ENCODE data around the gene TMEM135. TPM values are rescaled to one million over a fixed set of nuclear protein-coding genes. Genes with fewer than 3 reads are reported as not detected.

Gene TMEM135
- total RNA-seq, 5 donors from 2014 or later (not counting 1 experiment from before 2014, with no cell fraction given): 6.3 to 20.8 (median 12.7) TPM

- Mint-ChIP-seq H3K27me3 (peaks cover 8 to 15% of the 10 kb centered on the region in 2 donors), H3K4me1 (peaks cover 11 to 16% (median 12%) of the 10 kb centered on the region in 3 donors), H3K4me3 (no peak overlapping the region), H3K36me3 (no peaks in the 10 kb centered on the region), H3K27ac (no peak overlapping the region), H3K9me3 (no peaks in the 10 kb centered on the region)
- no peaks in the 10 kb centered on the region for H3K36me3 ChIP-seq (ENCODE audit: control insufficient read depth in 2 of 2, extremely low read depth in 1 of 2, insufficient read depth in 1 of 2, low read length in 1 of 2)
- ChIA-PET POLR2A (no interaction called here), CTCF (interaction anchor here (0.6 to 2.4 kb wide), 8 partner anchors 32 to 1198 kb away, joined by 3 to 14 read pairs (median 4); no protein-coding TSS in a partner anchor)
- H3K9me3 ChIP-seq: no peaks in the 10 kb centered on the region
- no peak overlapping the region for H3K4me3 ChIP-seq (ENCODE audit: control insufficient read depth in 1 of 2, extremely low read depth in 1 of 2, low read length in 1 of 2)
- peaks cover 0 to 10% of the 10 kb centered on the region in 2 experiments for H3K27me3 ChIP-seq (replicated peaks in 1 of 2; ENCODE audit: control insufficient read depth in 2 of 2, extremely low read depth in 1 of 2, insufficient read depth in 2 of 2, low read length in 1 of 2)
- DNase-seq (no peak), ATAC-seq (replicated peaks in 1 of 4) (no peak)
- no CpG with 5 or more reads among the region's 2 CpGs for WGBS (ENCODE audit: insufficient coverage)
- H3K4me1 ChIP-seq (ENCODE audit: control insufficient read depth in 1 of 2, extremely low read depth in 1 of 2, insufficient read depth in 2 of 2, low read length in 2 of 2): peaks cover 0 to 8% of the 10 kb centered on the region in 2 experiments
- no peak overlapping the region for H3K27ac ChIP-seq (ENCODE audit: low read length)
These were observed 316.1 kb downstream of the TMEM135 start for GRCh38 chr11:87353771-87354345.

GRCh38 chr11:87355596-87355995 is 317.9 kb downstream of the TMEM135 start:
- Histone ChIP-seq H3K27me3 (replicated peaks in 1 of 2; ENCODE audit: control insufficient read depth in 2 of 2, extremely low read depth in 1 of 2, insufficient read depth in 2 of 2, low read length in 1 of 2) (peaks cover 0 to 17% of the 10 kb centered on the region in 2 experiments), H3K9me3 (no peaks in the 10 kb centered on the region), H3K4me1 (ENCODE audit: control insufficient read depth in 1 of 2, extremely low read depth in 1 of 2, insufficient read depth in 2 of 2, low read length in 2 of 2) (peaks cover 0 to 8% of the 10 kb centered on the region in 2 experiments), H3K36me3 (ENCODE audit: control insufficient read depth in 2 of 2, extremely low read depth in 1 of 2, insufficient read depth in 1 of 2, low read length in 1 of 2) (no peaks in the 10 kb centered on the region), H3K27ac (ENCODE audit: low read length) (no peak overlapping the region), H3K4me3 (ENCODE audit: control insufficient read depth in 1 of 2, extremely low read depth in 1 of 2, low read length in 1 of 2) (no peak overlapping the region)
- Mint-ChIP-seq H3K9me3 (no peaks in the 10 kb centered on the region), H3K27me3 (peaks cover 8 to 15% of the 10 kb centered on the region in 2 donors), H3K36me3 (no peaks in the 10 kb centered on the region), H3K4me1 (peaks cover 11 to 16% (median 12%) of the 10 kb centered on the region in 3 donors), H3K4me3 (no peak overlapping the region), H3K27ac (no peak overlapping the region)
- ATAC-seq (replicated peaks in 1 of 4) (no peak), DNase-seq (no peak)
- ChIA-PET POLR2A (interaction anchor here in 1 of 2 donors (0.7 kb wide), 1 partner anchor 44 kb away, joined by 4 read pairs; no protein-coding TSS in a partner anchor), CTCF (interaction anchor here in 1 of 2 donors (2.5 kb wide), 1 partner anchor 66 kb away, joined by 7 read pairs; no protein-coding TSS in a partner anchor)
- WGBS (ENCODE audit: insufficient coverage): 78% methylated on average over 1 of the region's 1 CpG

GRCh38 chr11:87356428-87356827 is 318.7 kb downstream of the TMEM135 start:
- Mint-ChIP-seq H3K4me3 (no peak overlapping the region), H3K9me3 (no peaks in the 10 kb centered on the region), H3K36me3 (no peaks in the 10 kb centered on the region), H3K4me1 (peaks cover 11 to 16% (median 12%) of the 10 kb centered on the region in 3 donors), H3K27me3 (peaks cover 8 to 15% of the 10 kb centered on the region in 2 donors), H3K27ac (no peak overlapping the region)
- CTCF ChIA-PET: interaction anchor here in 1 of 2 donors (2.5 kb wide), 1 partner anchor 65 kb away, joined by 7 read pairs; no protein-coding TSS in a partner anchor
- DNase-seq (no peak), ATAC-seq (replicated peaks in 1 of 4) (no peak)
- POLR2A ChIA-PET: no interaction called here
- 20% methylated on average over 1 of the region's 4 CpGs for WGBS (ENCODE audit: insufficient coverage)
- H3K4me3 ChIP-seq (ENCODE audit: control insufficient read depth in 1 of 2, extremely low read depth in 1 of 2, low read length in 1 of 2): no peak overlapping the region
- peaks cover 0 to 8% of the 10 kb centered on the region in 2 experiments for H3K4me1 ChIP-seq (ENCODE audit: control insufficient read depth in 1 of 2, extremely low read depth in 1 of 2, insufficient read depth in 2 of 2, low read length in 2 of 2)
- H3K36me3 ChIP-seq (ENCODE audit: control insufficient read depth in 2 of 2, extremely low read depth in 1 of 2, insufficient read depth in 1 of 2, low read length in 1 of 2): no peaks in the 10 kb centered on the region
- no peaks in the 10 kb centered on the region for H3K9me3 ChIP-seq
- H3K27me3 ChIP-seq (replicated peaks in 1 of 2; ENCODE audit: control insufficient read depth in 2 of 2, extremely low read depth in 1 of 2, insufficient read depth in 2 of 2, low read length in 1 of 2): peaks cover 0 to 17% of the 10 kb centered on the region in 2 experiments
- no peak overlapping the region for H3K27ac ChIP-seq (ENCODE audit: low read length)

GRCh38 chr11:87358461-87358860 is 320.7 kb downstream of the TMEM135 start:
- Mint-ChIP-seq H3K4me1 (peaks cover 1 to 6% (median 3%) of the 10 kb centered on the region in 3 donors), H3K36me3 (no peaks in the 10 kb centered on the region), H3K27me3 (peaks cover 0 to 3% of the 10 kb centered on the region in 2 donors), H3K9me3 (no peaks in the 10 kb centered on the region), H3K4me3 (no peak overlapping the region), H3K27ac (no peak overlapping the region)
- Histone ChIP-seq H3K9me3 (no peaks in the 10 kb centered on the region), H3K27ac (ENCODE audit: low read length) (no peak overlapping the region), H3K4me1 (ENCODE audit: control insufficient read depth in 1 of 2, extremely low read depth in 1 of 2, insufficient read depth in 2 of 2, low read length in 2 of 2) (no peaks in the 10 kb centered on the region), H3K4me3 (ENCODE audit: control insufficient read depth in 1 of 2, extremely low read depth in 1 of 2, low read length in 1 of 2) (no peak overlapping the region), H3K27me3 (replicated peaks in 1 of 2; ENCODE audit: control insufficient read depth in 2 of 2, extremely low read depth in 1 of 2, insufficient read depth in 2 of 2, low read length in 1 of 2) (peaks cover 0 to 7% of the 10 kb centered on the region in 2 experiments), H3K36me3 (ENCODE audit: control insufficient read depth in 2 of 2, extremely low read depth in 1 of 2, insufficient read depth in 1 of 2, low read length in 1 of 2) (no peaks in the 10 kb centered on the region)
- ATAC-seq (replicated peaks in 1 of 4) (no peak), DNase-seq (no peak)
- POLR2A ChIA-PET: no interaction called here
- CTCF ChIA-PET: no interaction called here
- 83% methylated on average over 3 of the region's 5 CpGs for WGBS (ENCODE audit: insufficient coverage)

- H3K9me3 ChIP-seq: no peaks in the 10 kb centered on the region
- CTCF ChIA-PET: interaction anchor here in 1 of 2 donors (0.6 to 0.8 kb wide), 2 partner anchors 1147 to 1185 kb away, joined by 3 read pairs; no protein-coding TSS in a partner anchor
- no peaks in the 10 kb centered on the region for H3K9me3 Mint-ChIP-seq
- peaks cover 0 to 7% of the 10 kb centered on the region in 2 experiments for H3K27me3 ChIP-seq (replicated peaks in 1 of 2; ENCODE audit: control insufficient read depth in 2 of 2, extremely low read depth in 1 of 2, insufficient read depth in 2 of 2, low read length in 1 of 2)
- peaks cover 0 to 3% of the 10 kb centered on the region in 2 donors for H3K27me3 Mint-ChIP-seq
- no peaks in the 10 kb centered on the region for H3K4me1 ChIP-seq (ENCODE audit: control insufficient read depth in 1 of 2, extremely low read depth in 1 of 2, insufficient read depth in 2 of 2, low read length in 2 of 2)
- 65% methylated on average over 6 of the region's 6 CpGs for WGBS (ENCODE audit: insufficient coverage)
- H3K27ac Mint-ChIP-seq: no peak overlapping the region
- no peaks in the 10 kb centered on the region for H3K36me3 ChIP-seq (ENCODE audit: control insufficient read depth in 2 of 2, extremely low read depth in 1 of 2, insufficient read depth in 1 of 2, low read length in 1 of 2)
- no peak overlapping the region for H3K4me3 ChIP-seq (ENCODE audit: control insufficient read depth in 1 of 2, extremely low read depth in 1 of 2, low read length in 1 of 2)
- H3K4me3 Mint-ChIP-seq: no peak overlapping the region
- no peaks in the 10 kb centered on the region for H3K36me3 Mint-ChIP-seq
- peaks cover 0 to 6% (median 3%) of the 10 kb centered on the region in 3 donors for H3K4me1 Mint-ChIP-seq
- H3K27ac ChIP-seq (ENCODE audit: low read length): no peak overlapping the region
- ATAC-seq (replicated peaks in 1 of 4) (no peak), DNase-seq (no peak)
- POLR2A ChIA-PET: no interaction called here
These were observed 321.7 kb downstream of the TMEM135 start for GRCh38 chr11:87359401-87359800.

- POLR2A ChIA-PET: no interaction called here
- Mint-ChIP-seq H3K9me3 (no peaks in the 10 kb centered on the region), H3K36me3 (no peaks in the 10 kb centered on the region), H3K27ac (no peak overlapping the region), H3K27me3 (no peaks in the 10 kb centered on the region), H3K4me1 (no peaks in the 10 kb centered on the region), H3K4me3 (no peak overlapping the region)
- no peaks in the 10 kb centered on the region for H3K4me1 ChIP-seq (ENCODE audit: control insufficient read depth in 1 of 2, extremely low read depth in 1 of 2, insufficient read depth in 2 of 2, low read length in 2 of 2)
- H3K9me3 ChIP-seq: no peaks in the 10 kb centered on the region
- no peak overlapping the region for H3K27ac ChIP-seq (ENCODE audit: low read length)
- H3K27me3 ChIP-seq (replicated peaks in 1 of 2; ENCODE audit: control insufficient read depth in 2 of 2, extremely low read depth in 1 of 2, insufficient read depth in 2 of 2, low read length in 1 of 2): peaks cover 0 to 7% of the 10 kb centered on the region in 2 experiments
- ATAC-seq (replicated peaks in 1 of 4) (no peak), DNase-seq (no peak)
- no peak overlapping the region for H3K4me3 ChIP-seq (ENCODE audit: control insufficient read depth in 1 of 2, extremely low read depth in 1 of 2, low read length in 1 of 2)
- WGBS (ENCODE audit: insufficient coverage): 88% methylated on average over 1 of the region's 5 CpGs
- CTCF ChIA-PET: no interaction called here
- H3K36me3 ChIP-seq (ENCODE audit: control insufficient read depth in 2 of 2, extremely low read depth in 1 of 2, insufficient read depth in 1 of 2, low read length in 1 of 2): no peaks in the 10 kb centered on the region
These were observed 324.2 kb downstream of the TMEM135 start for GRCh38 chr11:87361891-87362290.

Data from T-cell (primary cell).